Uterus (tissue), 2 donors: ENCODE results near the gene PLP2.

Source experiments
- CTCF ChIP-seq, 4 experiments: fragments of 200-600 bp in 2 of 4; fragments of 450-650 bp in 2 of 4; sonication (generic) in 2 of 4; IDR thresholded peaks; one replicate each; pipeline ENCODE4 v1.5.1; 2016 to 2019; ENCODE audit warnings: antibody characterized with exemption in 4 of 4, mild to moderate bottlenecking in 2 of 4, moderate library complexity in 1 of 4
- POLR2A ChIP-seq, 2 donors: fragments of 450-650 bp; IDR thresholded peaks; one replicate each; pipeline ENCODE4 v1.6.1; 2016; ENCODE audit warnings: antibody characterized with exemption in 2 of 2, mild to moderate bottlenecking in 1 of 2, moderate library complexity in 1 of 2

- TF ChIP-seq POLR2A (IDR thresholded peaks at IDR 0.05): no peak
- TF ChIP-seq CTCF (IDR thresholded peaks at IDR 0.05): no peak
These were observed 43.4 kb downstream of the PLP2 start for GRCh38 chrX:49214996-49215526.
